Prostate gland (tissue), 2 donors: ENCODE measurements around the gene OPN4.

ENCODE experiments used
- POLR2A ChIP-seq: fragments of 450-650 bp; IDR thresholded peaks from one replicate; pipeline ENCODE4 v1.6.1; 2016; ENCODE audit warnings: antibody characterized with exemption, mild to moderate bottlenecking
- POLR2AphosphoS5 ChIP-seq: sonication (generic); formaldehyde crosslinking; IDR thresholded peaks from one replicate; pipeline ENCODE4 v1.6.1; 2017; ENCODE audit warnings: antibody characterized with exemption
- TF ChIP-seq, protein P1 (sequence below), 4 experiments: fragments of 200-600 bp in 2 of 4; fragments of 450-650 bp in 2 of 4; sonication (generic) in 2 of 4; IDR thresholded peaks; 1 replicate in 3 of 4; 2 replicates in 1 of 4; pipeline ENCODE4 v1.5.1; 2016 to 2019; ENCODE audit warnings: antibody characterized with exemption in 4 of 4, mild to moderate bottlenecking in 2 of 4, moderate library complexity in 2 of 4

DNA sequence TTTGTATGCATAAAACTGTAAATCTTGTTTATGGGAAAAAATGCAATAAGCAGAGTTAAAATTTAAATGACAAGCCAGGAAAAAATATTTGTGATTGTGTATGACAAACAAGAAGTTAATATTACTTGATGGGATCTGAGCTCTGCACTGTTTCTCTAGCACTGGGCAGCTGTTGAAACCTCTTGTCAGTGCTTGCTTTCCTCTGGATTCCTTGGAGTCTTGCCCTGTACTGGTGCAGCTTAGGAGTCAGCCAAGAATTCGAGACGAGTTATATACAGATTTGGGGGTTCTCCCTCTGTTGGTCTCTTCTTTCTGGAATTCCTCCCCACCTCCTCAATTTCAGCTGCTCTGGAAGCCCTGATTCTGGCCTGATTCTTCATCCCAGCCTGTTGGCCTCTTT lies 24.3 kb upstream of the OPN4 start:
- TF ChIP-seq POLR2A (no peak), POLR2AphosphoS5 (no peak)
- TF ChIP-seq, protein P1, sequence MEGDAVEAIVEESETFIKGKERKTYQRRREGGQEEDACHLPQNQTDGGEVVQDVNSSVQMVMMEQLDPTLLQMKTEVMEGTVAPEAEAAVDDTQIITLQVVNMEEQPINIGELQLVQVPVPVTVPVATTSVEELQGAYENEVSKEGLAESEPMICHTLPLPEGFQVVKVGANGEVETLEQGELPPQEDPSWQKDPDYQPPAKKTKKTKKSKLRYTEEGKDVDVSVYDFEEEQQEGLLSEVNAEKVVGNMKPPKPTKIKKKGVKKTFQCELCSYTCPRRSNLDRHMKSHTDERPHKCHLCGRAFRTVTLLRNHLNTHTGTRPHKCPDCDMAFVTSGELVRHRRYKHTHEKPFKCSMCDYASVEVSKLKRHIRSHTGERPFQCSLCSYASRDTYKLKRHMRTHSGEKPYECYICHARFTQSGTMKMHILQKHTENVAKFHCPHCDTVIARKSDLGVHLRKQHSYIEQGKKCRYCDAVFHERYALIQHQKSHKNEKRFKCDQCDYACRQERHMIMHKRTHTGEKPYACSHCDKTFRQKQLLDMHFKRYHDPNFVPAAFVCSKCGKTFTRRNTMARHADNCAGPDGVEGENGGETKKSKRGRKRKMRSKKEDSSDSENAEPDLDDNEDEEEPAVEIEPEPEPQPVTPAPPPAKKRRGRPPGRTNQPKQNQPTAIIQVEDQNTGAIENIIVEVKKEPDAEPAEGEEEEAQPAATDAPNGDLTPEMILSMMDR (IDR thresholded peaks at IDR 0.05), result no peak
